GM21576 (cell line): ENCODE data around the gene STXBP1.

Experiments used
- ATAC-seq: cut with Tn5 transposase; IDR thresholded peaks from one replicate; pipeline ENCODE4 v1.9.1; 2021; ENCODE audit warnings: mild to moderate bottlenecking, moderate library complexity; ENCODE audit not compliant: unreplicated experiment

Gene STXBP1

GRCh38 chr9:127711226-127711701 lies 99.2 kb downstream of the STXBP1 start:
- ATAC-seq = no peak

- ATAC-seq = no peak
These were observed 99.8 kb downstream of the STXBP1 start for GRCh38 chr9:127711831-127712274.

- ATAC-seq = no peak
These were observed 100.3 kb downstream of the STXBP1 start for GRCh38 chr9:127712371-127712770.

DNA sequence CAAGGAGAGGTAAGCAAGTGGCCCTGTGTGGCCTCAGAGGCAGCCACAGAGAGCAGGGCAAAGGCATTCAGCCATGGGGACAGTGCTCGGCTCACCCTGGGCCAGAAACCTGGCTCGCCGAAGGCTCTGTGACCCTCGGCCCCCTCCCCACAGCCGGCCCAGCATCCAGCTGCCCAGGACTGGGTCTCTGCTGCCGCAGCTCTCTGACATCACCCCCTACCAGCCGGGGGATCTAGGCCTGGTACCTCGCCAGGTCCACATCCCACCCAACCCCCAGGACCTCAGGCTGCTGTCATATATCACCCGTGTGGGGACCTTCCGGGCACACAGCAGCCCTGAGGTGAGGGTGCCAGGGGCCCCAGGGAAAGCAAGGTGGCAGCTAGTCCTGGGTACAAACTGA lies 100.8 kb downstream of the STXBP1 start:
- ATAC-seq = no peak

DNA sequence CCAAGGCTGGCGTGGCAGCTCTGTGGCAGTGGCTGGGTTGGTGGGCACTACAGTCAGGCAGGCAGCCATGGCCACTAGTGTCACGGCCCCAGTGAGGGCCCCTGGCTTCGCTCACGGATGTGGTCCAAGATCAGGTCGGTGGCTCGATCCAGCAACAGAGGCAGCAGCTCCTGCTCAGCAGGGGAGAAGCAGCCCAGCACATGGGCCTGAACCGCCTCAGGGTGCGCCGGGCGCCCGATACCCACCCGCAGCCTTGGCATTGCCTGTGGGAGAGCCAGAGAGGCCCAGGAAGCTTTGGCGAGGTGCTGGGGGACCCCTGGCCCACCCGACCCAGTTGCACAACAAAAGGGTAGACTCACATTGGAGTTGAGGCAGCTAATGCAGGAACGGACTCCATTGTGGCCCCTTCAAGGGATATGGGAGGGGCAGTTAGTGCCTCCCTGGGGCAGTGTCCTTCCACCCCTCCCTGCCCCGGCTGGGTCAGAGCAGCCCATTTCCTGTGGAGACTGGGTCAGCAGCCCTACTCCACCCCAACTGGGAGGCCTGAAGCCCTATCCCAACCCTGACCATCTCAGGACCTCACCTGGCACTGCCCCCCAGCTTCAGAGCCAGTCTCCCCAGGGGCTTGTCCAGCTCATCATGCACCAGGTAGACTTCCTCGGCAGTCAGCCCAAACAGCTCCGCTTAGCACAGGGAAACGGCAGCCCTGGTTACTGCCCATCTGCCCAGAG lies 102.1 kb downstream of the STXBP1 start:
- no peak for ATAC-seq

DNA sequence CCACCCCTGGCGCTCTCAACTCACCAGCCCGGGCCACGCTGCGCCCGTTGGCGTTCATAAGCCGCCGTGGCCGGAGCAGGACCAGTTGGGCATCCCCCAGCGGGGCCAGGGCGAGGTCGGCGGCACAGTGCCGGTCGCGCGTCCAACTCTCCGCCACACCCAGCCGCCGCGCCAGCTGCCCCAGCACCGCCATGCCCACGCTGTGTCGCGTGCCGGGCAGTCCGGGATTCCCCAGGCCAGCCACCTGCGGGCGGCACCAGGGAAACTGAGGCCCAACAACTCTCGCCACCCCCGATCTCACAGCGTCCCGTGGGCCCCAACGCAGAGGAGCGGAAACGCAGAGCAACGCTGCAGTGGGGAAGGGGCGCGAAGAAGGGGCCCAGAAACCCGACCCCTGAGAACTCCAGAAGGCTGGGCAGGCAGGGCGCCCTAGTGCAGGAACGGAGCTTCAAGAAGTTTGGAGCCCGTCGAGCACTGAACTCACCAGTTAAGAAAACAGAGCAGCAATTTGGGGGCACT lies 102.9 kb downstream of the STXBP1 start:
- ATAC-seq = no peak

- peak; percentile 79 for ATAC-seq
These were observed 103.6 kb downstream of the STXBP1 start, which contains the start of the genes PTRH1 and TTC16 for GRCh38 chr9:127715470-127716337. Gene PTRH1, minus strand, starts transcription at chr9:127715663. Its CDS starts 24 bp downstream, at chr9:127715639. Gene TTC16, plus strand, starts transcription at chr9:127716079. Its CDS starts 67 bp downstream, at chr9:127716146.

GRCh38 chr9:127716412-127716811 lies 104.3 kb downstream of the STXBP1 start:
- ATAC-seq = no peak

- no peak for ATAC-seq
These were observed 105.7 kb downstream of the STXBP1 start for GRCh38 chr9:127717766-127718165.

GRCh38 chr9:127720031-127720864 lies 108.2 kb downstream of the STXBP1 start:
- ATAC-seq = no peak

DNA sequence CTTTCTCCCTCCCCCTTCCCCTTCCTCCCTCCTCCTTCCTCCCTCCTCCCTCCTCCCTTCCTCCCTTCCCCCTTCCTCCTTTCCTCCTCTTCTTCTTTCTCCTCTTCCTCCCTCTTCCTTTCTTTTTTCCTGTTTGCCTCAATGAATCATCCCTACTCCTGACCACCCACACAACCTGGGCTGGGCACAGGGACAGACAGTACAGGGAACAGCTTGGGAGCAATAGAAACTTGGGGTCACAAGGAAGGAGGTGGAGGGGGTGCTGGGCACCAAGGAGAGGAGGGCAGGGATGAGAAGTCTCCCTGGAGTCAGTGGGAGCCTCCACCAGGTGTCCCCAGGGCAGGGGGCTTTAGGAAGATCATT lies 108.8 kb downstream of the STXBP1 start:
- ATAC-seq = no peak

GRCh38 chr9:127721391-127721821 lies 109.3 kb downstream of the STXBP1 start:
- ATAC-seq = no peak

DNA sequence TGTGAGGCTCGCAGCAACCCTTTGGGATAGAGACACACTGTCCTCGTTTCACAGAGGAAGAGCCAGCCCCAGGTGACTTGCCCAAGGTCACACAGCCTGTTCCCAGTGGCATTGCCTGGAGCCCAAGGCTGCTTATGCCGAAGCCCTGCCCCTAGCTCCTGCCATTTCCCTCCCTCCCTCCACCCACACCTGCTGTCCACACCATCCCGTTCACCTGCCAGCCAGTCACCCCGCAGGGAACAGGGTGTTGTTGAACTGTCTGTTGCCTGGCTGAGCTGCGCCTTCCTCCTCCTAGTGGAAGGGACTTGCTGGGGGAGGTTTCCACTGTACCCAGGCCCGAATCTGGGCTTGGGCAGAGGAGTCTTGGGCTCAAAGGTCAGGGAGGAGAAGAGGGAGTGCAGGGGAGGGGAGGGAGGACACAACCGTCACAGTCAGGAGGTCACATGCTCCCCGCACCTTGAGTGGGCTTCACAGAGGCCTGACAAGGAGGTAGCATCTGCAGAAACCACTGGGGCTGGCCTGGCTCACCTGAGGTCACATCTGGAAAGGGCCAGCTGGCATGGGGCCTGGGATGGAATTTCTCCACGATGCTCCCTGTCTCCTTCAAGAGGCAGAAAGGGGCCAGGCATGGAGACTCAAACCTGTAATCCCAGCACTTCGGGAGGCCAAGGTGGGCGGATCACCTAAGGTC lies 110.1 kb downstream of the STXBP1 start:
- ATAC-seq = no peak

DNA sequence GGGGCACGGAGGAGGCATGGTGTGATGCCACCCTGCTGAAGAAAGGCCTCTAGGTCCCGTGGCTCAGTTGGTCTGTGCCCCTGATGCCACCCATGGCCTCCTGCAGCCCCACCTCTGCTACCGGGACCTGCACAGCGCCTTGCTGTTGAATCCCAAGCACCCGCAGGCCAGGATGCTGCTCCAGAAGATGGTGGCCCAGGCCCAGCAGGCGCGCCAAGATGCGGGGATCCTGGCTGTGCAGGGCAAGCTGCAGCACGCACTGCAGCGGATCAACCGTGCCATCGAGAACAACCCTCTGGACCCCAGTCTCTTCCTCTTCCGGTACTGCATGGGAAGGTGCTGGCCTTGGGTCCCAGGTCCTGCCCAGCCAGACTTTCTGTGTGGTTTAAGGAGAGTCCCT lies 110.9 kb downstream of the STXBP1 start:
- ATAC-seq = no peak

DNA sequence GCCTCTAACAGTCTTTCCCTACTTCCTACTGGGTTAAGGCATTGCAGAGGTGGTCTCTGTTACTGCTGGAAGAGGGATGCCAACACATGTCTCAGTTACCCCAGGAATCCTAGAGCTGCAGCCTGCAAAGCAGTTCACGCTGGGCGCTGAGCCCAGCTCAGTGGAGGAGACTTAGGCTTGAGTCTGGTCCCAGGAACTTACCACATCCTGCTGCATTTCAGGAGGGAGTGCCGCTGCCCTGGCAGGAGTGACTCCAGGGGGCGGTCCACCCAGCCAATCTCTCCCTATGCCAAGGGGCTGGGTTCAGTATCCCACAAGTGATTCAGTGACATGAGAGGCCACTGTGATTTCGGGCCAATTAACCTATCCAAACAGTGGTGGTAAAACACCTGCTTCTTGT lies 111.4 kb downstream of the STXBP1 start:
- ATAC-seq = no peak

GRCh38 chr9:127724012-127724411 lies 111.9 kb downstream of the STXBP1 start:
- no peak for ATAC-seq

- ATAC-seq = no peak
These were observed 114.8 kb downstream of the STXBP1 start for GRCh38 chr9:127726871-127727270.

GRCh38 chr9:127728808-127729207 lies 116.7 kb downstream of the STXBP1 start:
- ATAC-seq = no peak

DNA sequence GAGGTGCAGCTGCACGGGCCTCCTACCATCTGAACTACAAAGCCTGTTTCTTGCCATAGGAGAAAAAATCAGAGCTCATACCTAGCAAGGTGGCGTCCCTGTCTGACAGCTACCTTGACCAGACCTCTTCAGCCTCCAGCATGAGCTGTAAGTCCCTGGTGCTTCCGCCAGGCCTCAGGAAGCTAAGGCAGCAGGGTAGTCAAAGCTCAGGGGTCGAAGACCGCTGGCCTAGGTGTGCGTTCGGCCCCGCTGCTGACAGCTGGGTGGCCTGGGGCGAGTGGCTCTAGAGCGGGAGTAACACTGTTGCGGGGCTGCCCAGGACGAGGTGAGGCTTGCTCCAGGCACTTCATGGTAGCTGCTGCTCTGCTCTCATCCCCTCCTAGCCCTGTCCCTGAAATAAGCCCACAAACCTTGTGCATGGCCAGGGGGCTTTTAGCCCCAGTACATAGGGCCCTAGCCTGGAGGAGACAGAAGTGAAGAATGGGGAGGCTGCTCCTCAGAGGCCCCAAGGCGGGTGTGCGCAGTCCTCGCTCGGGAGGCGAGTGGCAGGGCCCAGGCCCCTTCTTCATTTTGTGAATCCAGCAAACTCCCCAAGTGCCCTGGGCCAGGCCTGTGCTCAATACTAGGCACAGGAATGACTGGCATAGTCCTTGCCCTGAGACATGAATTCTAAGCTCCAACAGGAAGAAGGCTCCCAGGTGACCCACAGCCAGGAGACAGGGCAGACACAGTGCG lies 117.6 kb downstream of the STXBP1 start:
- ATAC-seq = no peak
